Calu3 (cell line): ENCODE measurements around the gene THAP6. TPM values are rescaled to one million over a fixed set of nuclear protein-coding genes. Genes with fewer than 3 reads are reported as not detected.
A peak's percentile ranks its signal among the peaks of the same experiment; 100 is the strongest.

Experiments used
- Bru-seq: library from RNA; stranded (reverse); fragments of 400-500 nt; gene quantifications from one replicate; lab custom pipeline; 2021; lab: Mats Ljungman, UMichigan
- BruChase-seq, 2 experiments: library from RNA; stranded (reverse); fragments of 400-500 nt; gene quantifications; one replicate each; lab custom pipeline; 2021; lab: Mats Ljungman, UMichigan
- BruUV-seq: library from RNA; stranded (reverse); fragments of 400-500 nt; replicated peaks from 2 replicates; lab custom pipeline; 2021; lab: Mats Ljungman, UMichigan
- CTCF ChIA-PET: fragments of 300-600 bp; sonication (Branson Sonifier 250); formaldehyde crosslinking; loops from one replicate; lab custom pipeline; 2022; ENCODE audit warnings: antibody characterized with exemption; lab: Charles Lee
- DNase-seq: peaks from one replicate; pipeline ENCODE4 v3.0.0; 2022
- H3K27ac Mint-ChIP-seq: one replicate; pipeline ENCODE4 v1.8.0; 2022; ENCODE audit warnings: mixed read lengths; ENCODE audit not compliant: unreplicated experiment
- H3K27me3 Mint-ChIP-seq: one replicate; pipeline ENCODE4 v1.8.0; 2022; ENCODE audit warnings: mixed read lengths; ENCODE audit not compliant: unreplicated experiment
- H3K36me3 Mint-ChIP-seq: one replicate; pipeline ENCODE4 v1.8.0; 2022; ENCODE audit warnings: mild to moderate bottlenecking, moderate library complexity, mixed read lengths; ENCODE audit not compliant: insufficient read depth, unreplicated experiment
- H3K4me1 Mint-ChIP-seq: one replicate; pipeline ENCODE4 v1.8.0; 2022; ENCODE audit warnings: mild to moderate bottlenecking, low read depth, mixed read lengths; ENCODE audit not compliant: unreplicated experiment
- H3K4me3 Mint-ChIP-seq: one replicate; pipeline ENCODE4 v1.8.0; 2022; ENCODE audit warnings: mild to moderate bottlenecking, low read depth, moderate library complexity, mixed read lengths; ENCODE audit not compliant: unreplicated experiment
- H3K9me3 Mint-ChIP-seq: one replicate; pipeline ENCODE4 v1.8.0; 2022; ENCODE audit warnings: low read depth, mixed read lengths; ENCODE audit not compliant: unreplicated experiment
- intact Hi-C: fragments of 100-400 bp; cut with micrococcal nuclease; formaldehyde crosslinking; loops from one replicate; pipeline ENCODE4 v1.10.0; 2022; ENCODE audit not compliant: unreplicated experiment
- long read RNA-seq: library from polyadenylated mRNA; stranded (forward); transcript quantifications from one replicate; pipeline ENCODE4 v2.0.0, GENCODE V29; 2022
- total RNA-seq: library from RNA; stranded (reverse); gene quantifications from 2 replicates; pipeline ENCODE4 v1.2.3, GENCODE V29; 2022
- TF ChIP-seq, protein P1 (sequence below): fragments of 200-600 bp; IDR thresholded peaks from one replicate; pipeline ENCODE4 v1.8.0; 2022; ENCODE audit warnings: antibody characterized with exemption; ENCODE audit not compliant: unreplicated experiment

Gene THAP6, protein sequence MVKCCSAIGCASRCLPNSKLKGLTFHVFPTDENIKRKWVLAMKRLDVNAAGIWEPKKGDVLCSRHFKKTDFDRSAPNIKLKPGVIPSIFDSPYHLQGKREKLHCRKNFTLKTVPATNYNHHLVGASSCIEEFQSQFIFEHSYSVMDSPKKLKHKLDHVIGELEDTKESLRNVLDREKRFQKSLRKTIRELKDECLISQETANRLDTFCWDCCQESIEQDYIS
- 10.9 and 11.6 TPM in 2 replicates for total RNA-seq
- Bru-seq, nascent RNA, result percentile 67 among the genes with signal in this experiment
- BruChase-seq, experiment 1, labeled RNA remaining after a 6-hour chase, result percentile 52 among the genes with signal in this experiment
- percentile 56 among the genes with signal in this experiment for BruChase-seq, experiment 2, labeled RNA remaining after a 2-hour chase
- long read RNA-seq, transcript THAP6-201 (5 exons, 3,549 nt), result major isoform, 7 of 17 reads
- long read RNA-seq, partial matches to known transcripts, result 4 of 17 reads
- long read RNA-seq, other reads (novel, unspliced or antisense), result 4 of 17 reads

DNA sequence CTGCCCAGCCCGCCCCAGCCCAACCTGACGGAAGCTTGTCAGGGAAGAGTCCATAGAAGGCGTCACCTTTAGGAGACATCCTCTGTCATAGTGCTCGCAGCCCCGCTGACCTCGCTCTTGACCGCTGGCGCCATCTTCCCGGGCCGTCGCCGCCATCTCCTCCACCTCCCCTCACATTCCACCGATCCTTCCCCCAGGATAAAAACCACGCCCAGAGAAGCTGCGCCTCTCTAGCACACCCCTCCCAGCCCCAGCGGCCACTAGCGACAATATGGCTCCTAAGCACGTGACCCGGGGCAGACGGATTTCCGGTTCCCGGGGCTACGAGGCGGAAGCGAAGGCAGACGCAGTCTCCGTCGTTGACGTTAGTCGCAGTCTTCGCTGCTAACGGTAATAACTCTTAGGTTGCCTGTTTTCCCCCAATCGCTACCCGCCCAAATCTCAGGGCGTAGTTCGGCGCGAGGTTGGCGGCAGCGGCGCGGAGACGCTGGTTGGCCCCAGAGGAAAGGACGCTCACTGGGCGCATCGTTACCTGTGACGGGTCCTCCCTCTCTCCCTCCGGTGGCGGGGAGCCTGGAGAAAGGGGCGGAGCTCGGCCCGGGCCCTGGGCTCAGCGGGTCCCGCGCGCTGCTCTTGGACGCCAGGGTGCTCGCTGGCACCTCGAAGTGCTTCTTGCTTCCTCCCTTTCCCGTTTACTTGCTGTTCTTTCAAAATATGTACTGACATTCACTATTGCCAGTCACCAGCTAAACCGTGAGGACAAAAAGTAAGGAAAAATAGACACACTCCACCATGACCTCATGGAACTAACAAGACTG is at the start of gene THAP6, which contains the start of gene RCHY1:
Gene THAP6, plus strand, starts transcription at position 343 of the 818 bp plus-strand sequence. CDS start 980 bp downstream, outside the sequence.
Gene RCHY1, minus strand, starts transcription at position 273 of the 818 bp plus-strand sequence. Its CDS starts 117 bp downstream, at position 156.
- BruUV-seq, result TSS peak; percentile 57
- H3K9me3 Mint-ChIP-seq, result no peaks in the 10 kb centered on the region
- H3K4me3 Mint-ChIP-seq, result no peak within 1 kb of the TSS
- no peaks in the 10 kb centered on the region for H3K27me3 Mint-ChIP-seq
- H3K4me1 Mint-ChIP-seq, result peaks cover 9% of the 10 kb centered on the region
- peak; percentile 92 for DNase-seq
- TF ChIP-seq, protein P1, sequence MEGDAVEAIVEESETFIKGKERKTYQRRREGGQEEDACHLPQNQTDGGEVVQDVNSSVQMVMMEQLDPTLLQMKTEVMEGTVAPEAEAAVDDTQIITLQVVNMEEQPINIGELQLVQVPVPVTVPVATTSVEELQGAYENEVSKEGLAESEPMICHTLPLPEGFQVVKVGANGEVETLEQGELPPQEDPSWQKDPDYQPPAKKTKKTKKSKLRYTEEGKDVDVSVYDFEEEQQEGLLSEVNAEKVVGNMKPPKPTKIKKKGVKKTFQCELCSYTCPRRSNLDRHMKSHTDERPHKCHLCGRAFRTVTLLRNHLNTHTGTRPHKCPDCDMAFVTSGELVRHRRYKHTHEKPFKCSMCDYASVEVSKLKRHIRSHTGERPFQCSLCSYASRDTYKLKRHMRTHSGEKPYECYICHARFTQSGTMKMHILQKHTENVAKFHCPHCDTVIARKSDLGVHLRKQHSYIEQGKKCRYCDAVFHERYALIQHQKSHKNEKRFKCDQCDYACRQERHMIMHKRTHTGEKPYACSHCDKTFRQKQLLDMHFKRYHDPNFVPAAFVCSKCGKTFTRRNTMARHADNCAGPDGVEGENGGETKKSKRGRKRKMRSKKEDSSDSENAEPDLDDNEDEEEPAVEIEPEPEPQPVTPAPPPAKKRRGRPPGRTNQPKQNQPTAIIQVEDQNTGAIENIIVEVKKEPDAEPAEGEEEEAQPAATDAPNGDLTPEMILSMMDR, result no peak
- CTCF ChIA-PET, result interaction anchor here (1.8 kb wide), 1 partner anchor 41 kb away, joined by 3 read pairs; the partner anchor contains the start of gene ODAPH
- intact Hi-C loops, result no loop called here
- peaks cover 28% of the 10 kb centered on the region for H3K36me3 Mint-ChIP-seq
- H3K27ac Mint-ChIP-seq, result peak within 1 kb of the TSS; percentile 86

DNA sequence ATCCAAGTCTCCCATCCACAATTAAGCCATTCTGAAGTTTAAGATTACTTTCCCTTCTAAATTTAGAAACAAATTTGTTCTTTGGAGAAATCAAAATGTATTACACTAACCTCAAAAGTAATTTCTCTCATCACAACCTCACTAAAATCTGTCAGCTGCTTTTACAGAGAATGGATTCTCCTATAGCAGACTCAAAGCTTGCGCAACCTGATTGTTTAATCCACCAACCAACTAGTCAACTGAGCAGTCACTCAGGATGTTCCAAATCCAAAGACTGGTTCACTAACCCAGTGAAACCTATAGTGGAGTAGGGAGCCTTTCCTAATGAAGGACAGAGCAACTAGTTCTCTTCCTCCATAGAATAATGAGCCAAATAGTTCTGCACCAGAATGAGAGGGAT is 44.4 kb upstream of the THAP6 start:
- intact Hi-C loops, result no loop called here
- CTCF ChIA-PET, result no interaction called here

DNA sequence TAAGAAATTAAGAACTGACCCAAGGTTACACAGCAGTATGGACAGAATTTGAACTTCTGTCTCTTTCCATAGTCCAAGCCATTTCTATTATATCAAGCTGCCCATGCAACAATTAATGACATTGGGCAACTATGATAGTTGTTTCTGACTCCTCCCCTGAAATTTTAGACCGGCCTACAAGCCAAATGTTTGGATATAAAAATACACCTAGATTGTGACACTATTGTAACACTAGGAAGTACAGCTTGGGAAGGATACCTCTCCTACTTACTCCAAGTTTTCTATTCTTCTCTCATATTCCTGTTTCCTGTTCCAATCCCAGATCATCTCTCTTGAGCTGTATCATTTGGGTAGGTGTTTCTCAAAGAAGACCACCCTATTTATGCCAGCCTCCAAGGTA is 43.5 kb upstream of the THAP6 start:
- CTCF ChIA-PET, result no interaction called here
- Mint-ChIP-seq H3K4me1 (no peaks in the 10 kb centered on the region), H3K27ac (no peak overlapping the region), H3K36me3 (peaks cover 4% of the 10 kb centered on the region), H3K9me3 (no peaks in the 10 kb centered on the region), H3K27me3 (no peaks in the 10 kb centered on the region), H3K4me3 (no peak overlapping the region)
- BruUV-seq, result no TSS peak
- no peak for DNase-seq
- TF ChIP-seq, protein P1, result no peak
- intact Hi-C loops, result no loop called here

More for the DNA sequence above, 44.4 kb upstream of the THAP6 start:
- H3K4me1 Mint-ChIP-seq, result no peaks in the 10 kb centered on the region
- no peaks in the 10 kb centered on the region for H3K9me3 Mint-ChIP-seq
- no peak for DNase-seq
- peaks cover 4% of the 10 kb centered on the region for H3K36me3 Mint-ChIP-seq
- H3K4me3 Mint-ChIP-seq, result no peak overlapping the region
- no peaks in the 10 kb centered on the region for H3K27me3 Mint-ChIP-seq
- BruUV-seq, result no TSS peak
- H3K27ac Mint-ChIP-seq, result no peak overlapping the region
- TF ChIP-seq, protein P1, result no peak

DNA sequence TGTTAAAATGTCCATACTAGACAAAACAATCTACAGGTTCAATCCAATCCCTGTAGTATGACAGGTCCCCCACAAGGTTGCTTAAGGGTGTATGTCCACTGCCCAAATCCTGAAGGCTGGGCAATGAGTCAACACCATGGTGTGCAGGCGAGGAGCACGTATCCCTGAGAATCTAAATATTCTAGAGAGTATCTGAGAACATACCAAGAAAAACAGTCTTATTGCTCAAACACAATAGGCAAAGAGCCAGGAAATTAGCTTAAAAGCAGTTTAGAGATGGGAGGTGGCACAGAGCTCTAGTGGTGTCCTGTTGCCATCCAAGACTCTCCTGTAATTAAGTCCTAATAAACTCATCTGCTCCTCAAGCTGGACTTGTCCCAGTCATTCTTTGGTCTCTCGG is 37.1 kb upstream of the THAP6 start:
- intact Hi-C loops, result no loop called here

More for the DNA sequence above, 37.1 kb upstream of the THAP6 start:
- H3K4me1 Mint-ChIP-seq, result no peaks in the 10 kb centered on the region
- TF ChIP-seq, protein P1, result no peak
- H3K27me3 Mint-ChIP-seq, result no peaks in the 10 kb centered on the region
- H3K36me3 Mint-ChIP-seq, result no peaks in the 10 kb centered on the region
- DNase-seq, result no peak
- no peaks in the 10 kb centered on the region for H3K9me3 Mint-ChIP-seq
- H3K4me3 Mint-ChIP-seq, result no peak overlapping the region
- no peak overlapping the region for H3K27ac Mint-ChIP-seq
- BruUV-seq, result no TSS peak
- CTCF ChIA-PET, result no interaction called here
